HG03342 (cell line): ENCODE measurements around the gene GTF2H2.
"Not testable (repeated sequence)": the region's sequence is repeated elsewhere in the genome, so short reads cannot be mapped to it uniquely, and the experiment has no call there.

Experiments
- ATAC-seq: cut with Tn5 transposase; IDR thresholded peaks from one replicate; pipeline ENCODE4 v1.9.1; 2021; ENCODE audit warnings: mild to moderate bottlenecking, moderate library complexity; ENCODE audit not compliant: unreplicated experiment

The GTF2H2 gene

GRCh38 chr5:71014176-71014575 is 53.3 kb downstream of the GTF2H2 start:
- no peak for ATAC-seq

DNA sequence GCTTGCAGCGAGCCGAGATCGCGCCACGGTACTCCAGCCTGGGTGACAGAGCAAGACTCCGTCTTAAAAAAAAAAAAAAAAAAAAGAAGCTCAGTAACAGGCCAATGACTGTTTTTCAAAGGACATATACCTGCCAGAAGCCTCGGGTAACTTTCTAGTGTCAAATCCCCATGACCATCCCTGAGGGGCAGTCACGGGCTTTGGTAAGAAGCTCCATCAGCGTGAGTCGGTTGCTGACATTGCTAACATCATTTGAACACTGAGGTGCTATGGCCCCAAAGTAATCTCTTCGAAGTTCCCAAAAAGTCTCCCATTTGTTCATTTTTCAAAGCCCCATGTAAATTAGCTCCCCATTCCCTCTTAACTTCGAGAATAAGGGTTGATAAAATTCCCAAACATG is 53.9 kb downstream of the GTF2H2 start:
- ATAC-seq = no peak

GRCh38 chr5:71011194-71011792 is 56.2 kb downstream of the GTF2H2 start:
- no peak for ATAC-seq

GRCh38 chr5:71006983-71007382 is 60.5 kb downstream of the GTF2H2 start:
- not testable (repeated sequence) for ATAC-seq
